A673 (cell line): ENCODE data around the gene AMMECR1.

Experiments
- CTCF ChIP-seq: fragments of 300-800, 200-600 bp; sonication (generic); conservative IDR thresholded peaks from 2 replicates; pipeline ENCODE4 v1.5.1; 2017; ENCODE audit warnings: low read depth, mild to moderate bottlenecking, antibody characterized with exemption, low read length, moderate library complexity, mixed read lengths
- EZH2 ChIP-seq: fragments of 200-600 bp; sonication (generic); IDR thresholded peaks from 2 replicates; pipeline ENCODE4 v1.6.1; 2017; ENCODE audit warnings: borderline replicate concordance, low read depth, mild to moderate bottlenecking, mixed read lengths, antibody characterized with exemption, low read length; ENCODE audit not compliant: poor library complexity, severe bottlenecking

- TF ChIP-seq CTCF (no peak), EZH2 (no peak)
Measured at GRCh38 chrX:110168585-110168984, 149.3 kb downstream of the AMMECR1 start.
